ENCODE results near the gene CCIN.

CCIN gene

GRCh38 chr9:36208521-36209253 lies 39.5 kb downstream of the CCIN start:
- TF ChIP-seq POLR2A (IDR thresholded peaks at IDR 0.05; ENCODE audit: low read depth, low read length): no peak
- no peak for DNase-seq (ENCODE audit: insufficient read length, low spot score)

GRCh38 chr9:36210722-36211121 lies 41.5 kb downstream of the CCIN start:
- TF ChIP-seq POLR2A (IDR thresholded peaks at IDR 0.05; ENCODE audit: low read depth, low read length): no peak
- no peak for FAIRE-seq
- no peak for DNase-seq (ENCODE audit: insufficient read length, low spot score)

More at GRCh38 chr9:36208521-36209253, 39.5 kb downstream of the CCIN start:
- no peak for FAIRE-seq

GRCh38 chr9:36211510-36211909 lies 42.3 kb downstream of the CCIN start:
- TF ChIP-seq POLR2A (IDR thresholded peaks at IDR 0.05; ENCODE audit: low read depth, low read length): no peak
- FAIRE-seq (no peak), DNase-seq (ENCODE audit: insufficient read length, low spot score) (no peak)

DNA sequence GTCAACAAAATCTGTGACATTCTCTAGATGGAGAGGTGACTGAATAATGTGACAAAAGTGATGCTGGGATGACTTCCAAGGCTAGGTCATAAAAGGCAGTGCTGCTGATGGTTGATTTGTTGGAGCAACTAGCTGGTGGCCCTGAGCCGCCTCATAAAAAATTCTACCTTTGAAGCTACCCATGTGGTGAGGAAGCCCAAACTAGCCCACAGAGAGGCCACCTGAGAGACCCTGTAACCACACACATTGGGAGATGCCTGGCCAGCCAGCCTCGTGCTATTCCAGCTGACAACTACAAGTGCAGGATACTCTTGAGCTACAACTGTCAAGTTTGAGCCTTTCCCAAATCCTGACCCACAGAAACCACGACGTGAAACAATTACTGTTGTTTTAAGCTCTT lies 44.2 kb downstream of the CCIN start:
- no peak for DNase-seq (ENCODE audit: insufficient read length, low spot score)
- no peak for FAIRE-seq
- no peak for TF ChIP-seq POLR2A (IDR thresholded peaks at IDR 0.05; ENCODE audit: low read depth, low read length)

DNA sequence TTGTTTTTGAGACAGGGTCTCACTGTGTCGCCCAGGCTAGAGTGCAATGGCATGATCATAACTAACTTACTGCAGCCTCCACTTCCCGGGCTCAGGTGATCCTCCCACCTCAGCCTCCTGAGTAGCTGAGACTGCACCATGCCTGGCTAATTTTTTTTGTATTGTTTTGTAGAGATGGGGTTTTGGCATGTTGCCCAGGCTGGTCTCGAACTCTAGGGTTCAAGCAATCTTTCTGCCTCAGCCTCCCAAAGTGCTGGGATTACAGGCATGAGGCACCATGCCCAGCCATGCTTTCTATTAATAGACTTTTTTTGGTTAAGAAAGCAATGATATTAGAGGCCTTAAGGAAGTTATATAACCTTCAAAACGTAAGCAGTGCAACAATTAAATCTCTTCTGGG lies 44.8 kb downstream of the CCIN start:
- no peak for TF ChIP-seq POLR2A (IDR thresholded peaks at IDR 0.05; ENCODE audit: low read depth, low read length)
- no peak for DNase-seq (ENCODE audit: insufficient read length, low spot score)

DNA sequence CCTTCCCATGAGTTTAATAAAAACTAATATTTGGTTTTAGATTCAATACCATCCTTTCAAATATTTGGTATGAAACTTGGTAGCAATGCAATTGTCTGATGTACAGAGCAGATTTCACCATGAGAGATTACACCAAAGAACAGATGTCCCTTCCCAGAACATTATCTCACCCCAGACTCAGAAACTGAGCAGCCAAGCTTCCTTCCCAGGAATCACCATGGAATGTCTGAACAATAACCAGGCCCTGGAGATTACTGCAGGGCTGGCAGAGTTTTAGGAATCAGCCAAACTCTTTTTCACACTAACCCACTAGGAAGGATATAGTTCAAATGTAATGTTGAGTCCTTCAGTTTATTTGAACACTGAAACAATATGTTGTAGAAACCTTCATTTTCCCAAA lies 45.4 kb downstream of the CCIN start:
- DNase-seq (ENCODE audit: insufficient read length, low spot score) (no peak), FAIRE-seq (no peak)
- TF ChIP-seq POLR2A (IDR thresholded peaks at IDR 0.05; ENCODE audit: low read depth, low read length): no peak

More for the DNA sequence above, 44.8 kb downstream of the CCIN start:
- FAIRE-seq: no peak

- FAIRE-seq (no peak), DNase-seq (ENCODE audit: insufficient read length, low spot score) (no peak)
- no peak for TF ChIP-seq POLR2A (IDR thresholded peaks at IDR 0.05; ENCODE audit: low read depth, low read length)
These were observed 48.2 kb downstream of the CCIN start for GRCh38 chr9:36217256-36217968.

- DNase-seq (ENCODE audit: insufficient read length, low spot score): no peak
- FAIRE-seq: no peak
- no peak for TF ChIP-seq POLR2A (IDR thresholded peaks at IDR 0.05; ENCODE audit: low read depth, low read length)
These were observed 48.8 kb downstream of the CCIN start for GRCh38 chr9:36218011-36218410.

GRCh38 chr9:36218411-36218901 lies 49.3 kb downstream of the CCIN start:
- DNase-seq (ENCODE audit: insufficient read length, low spot score) (no peak), FAIRE-seq (no peak)
- TF ChIP-seq POLR2A (IDR thresholded peaks at IDR 0.05; ENCODE audit: low read depth, low read length): no peak

Measured in H54 (cell line).